NOMO-1 treated with dmso at 0.1 percent for 144 hours (cell line): ENCODE measurements around the gene ATP10B.
A peak's percentile ranks its signal among the peaks of the same experiment; 100 is the strongest.
"Not testable (repeated sequence)": the region's sequence is repeated elsewhere in the genome, so short reads cannot be mapped to it uniquely, and the experiment has no call there.

Source experiments
- DNase-seq: peaks from one replicate; lab custom pipeline; 2025; ENCODE audit not compliant: unreplicated experiment; lab: John Stamatoyannopoulos, UW

The ATP10B gene

DNA sequence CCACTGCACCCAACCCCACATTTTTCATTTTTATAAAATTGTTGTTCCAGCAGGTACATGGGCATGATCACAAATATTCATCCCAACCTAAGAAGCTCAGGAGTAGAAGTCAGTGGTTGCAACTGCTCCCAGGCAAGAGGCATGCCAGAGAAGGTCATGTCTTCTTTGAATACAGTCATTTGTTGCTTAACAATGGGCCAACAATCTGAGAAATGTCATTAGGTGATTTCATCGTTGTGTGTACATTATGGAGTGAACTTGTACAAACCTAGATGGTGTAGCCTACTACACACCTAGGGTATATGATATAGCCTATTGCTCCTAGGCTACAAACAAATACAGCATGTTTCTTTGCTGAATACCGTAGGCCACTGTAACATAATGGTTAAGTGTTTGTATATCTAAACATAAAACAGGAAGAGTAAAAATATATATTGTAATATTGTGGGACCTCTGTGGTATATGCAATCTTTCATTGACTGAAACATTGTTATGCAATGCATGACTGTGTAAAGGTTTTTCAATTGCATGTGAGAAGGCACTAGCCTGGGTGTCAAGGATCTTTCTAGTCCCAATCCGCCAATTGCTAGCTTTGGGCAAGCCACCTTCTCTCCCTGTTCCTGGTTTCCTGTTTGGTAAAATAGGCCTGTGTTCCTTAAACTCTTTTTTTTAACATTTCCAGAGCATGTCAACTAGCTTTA, 27.6 kb downstream of the ATP10B start:
- no peak for DNase-seq

DNA sequence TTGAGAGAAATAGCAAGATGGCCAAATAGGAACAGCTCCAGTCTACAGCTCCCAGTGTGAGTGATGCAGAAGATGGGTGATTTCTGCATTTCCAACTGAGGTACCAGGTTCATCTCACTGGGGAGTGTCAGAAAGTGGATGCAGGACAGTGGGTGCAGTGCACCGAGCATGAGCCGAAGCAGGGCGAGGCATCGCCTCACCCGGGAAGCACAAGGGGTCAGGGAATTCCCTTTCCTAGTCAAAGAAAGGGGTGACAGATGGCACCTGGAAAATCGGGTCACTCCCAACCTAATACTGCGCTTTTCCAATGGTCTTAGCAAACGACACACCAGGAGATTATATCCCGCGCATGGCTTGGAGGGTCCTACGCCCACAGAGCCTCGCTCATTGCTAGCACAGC, 39.0 kb downstream of the ATP10B start:
- not testable (repeated sequence) for DNase-seq

DNA sequence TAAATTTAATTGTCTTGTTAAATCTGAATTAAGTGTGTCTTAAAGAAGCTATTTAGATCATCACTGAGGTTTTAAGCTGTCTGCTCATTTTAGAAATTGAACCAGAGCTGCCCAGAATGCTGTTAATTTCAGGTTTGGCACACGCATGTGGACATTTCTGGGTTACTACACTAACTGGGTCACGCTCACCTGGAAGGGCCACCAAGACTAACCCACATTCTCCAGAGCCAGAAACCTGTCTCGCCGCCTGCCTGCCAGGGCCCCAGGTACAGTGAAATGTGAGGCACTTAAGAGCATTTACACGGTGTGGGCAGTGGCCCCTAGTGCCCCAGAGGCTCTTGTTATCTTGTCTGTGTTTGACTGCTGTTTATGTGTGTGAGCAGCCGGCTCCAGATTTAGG, 46.6 kb downstream of the ATP10B start:
- no peak for DNase-seq

GRCh38 chr5:160802592-160802991, 49.4 kb downstream of the ATP10B start:
- DNase-seq, result no peak

DNA sequence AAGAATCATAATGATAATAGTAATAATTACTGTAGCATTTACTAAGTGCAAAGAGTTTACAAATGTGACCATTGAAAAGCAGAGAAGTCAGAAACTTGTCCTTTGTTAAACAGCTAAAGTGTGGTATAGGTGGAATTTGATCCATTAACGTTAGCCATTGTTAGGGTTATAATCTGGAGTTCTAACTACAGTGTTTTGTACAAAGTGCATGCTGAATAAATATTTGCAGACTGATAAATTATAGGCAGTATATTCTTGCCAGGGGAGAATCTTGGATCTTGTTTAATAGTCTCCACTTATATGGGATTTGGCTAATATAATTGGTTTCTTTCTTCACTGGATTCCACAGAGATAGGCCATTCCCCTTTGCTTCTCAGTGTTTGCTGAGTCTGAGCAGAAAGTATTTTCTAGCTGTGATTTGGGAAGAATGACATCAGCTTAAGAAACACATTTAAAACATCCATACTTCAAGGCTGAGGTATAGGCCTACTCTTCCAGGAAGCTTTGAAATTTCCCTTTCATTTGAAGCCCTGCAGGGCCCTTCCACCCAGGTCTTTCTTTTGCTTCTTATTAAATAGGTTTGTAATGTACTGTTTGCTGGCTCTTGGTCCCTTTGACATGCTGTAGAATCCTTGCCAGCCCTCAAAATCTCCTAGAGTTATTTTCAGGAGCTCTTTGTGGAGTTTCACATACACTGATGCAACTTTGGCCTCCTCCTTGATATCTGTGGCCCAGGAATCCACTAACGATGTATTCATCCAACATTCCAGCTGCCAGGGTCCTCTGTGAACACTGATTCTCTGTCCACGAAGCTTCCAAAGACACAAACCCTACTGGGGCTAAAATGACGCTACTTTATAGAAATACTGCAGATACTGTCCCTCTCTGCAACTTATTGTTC, 51.4 kb downstream of the ATP10B start:
- no peak for DNase-seq

DNA sequence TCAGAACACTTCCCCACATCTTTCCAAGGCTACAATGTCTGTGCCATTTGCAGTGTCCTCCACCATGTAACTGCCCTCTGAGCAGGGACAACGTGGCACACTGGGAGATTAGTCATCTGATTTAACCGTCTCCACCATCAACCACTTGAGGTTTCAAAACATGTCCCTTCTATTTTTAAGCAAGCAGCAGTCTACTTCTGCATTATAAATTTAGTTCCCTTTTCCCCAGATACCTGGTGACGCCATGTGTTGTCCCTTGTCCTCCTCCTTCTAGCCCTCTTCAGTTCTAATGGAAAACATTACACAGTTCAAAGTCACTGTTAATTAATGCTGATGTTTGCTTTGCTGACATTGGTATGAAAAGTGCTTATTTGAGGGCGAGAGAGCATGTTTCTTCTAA, 52.8 kb downstream of the ATP10B start:
- DNase-seq, result peak; percentile 90

DNA sequence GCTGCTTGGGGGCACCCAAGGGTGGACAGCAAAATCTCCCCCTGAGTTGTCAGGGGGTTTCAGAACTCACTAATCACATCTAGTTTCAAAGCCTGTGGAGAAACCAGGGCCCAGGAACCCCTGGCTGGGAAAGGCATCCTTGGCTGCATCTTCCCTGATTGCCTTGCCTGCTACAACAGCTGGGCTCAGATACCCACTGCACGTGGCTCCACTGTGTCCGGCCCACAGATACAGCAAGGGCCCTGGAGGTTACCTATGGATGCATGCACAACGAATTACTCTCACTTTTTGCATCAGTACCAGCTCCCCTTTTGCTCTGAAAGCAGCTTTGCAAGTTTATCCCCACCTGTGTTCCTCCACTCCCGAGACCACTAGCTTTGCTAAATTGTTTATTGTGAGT, 55.0 kb downstream of the ATP10B start:
- no peak for DNase-seq

- no peak for DNase-seq
Observed at GRCh38 chr5:160793530-160793899, 58.5 kb downstream of the ATP10B start.

GRCh38 chr5:160792732-160793529, 59.1 kb downstream of the ATP10B start:
- no peak for DNase-seq

DNA sequence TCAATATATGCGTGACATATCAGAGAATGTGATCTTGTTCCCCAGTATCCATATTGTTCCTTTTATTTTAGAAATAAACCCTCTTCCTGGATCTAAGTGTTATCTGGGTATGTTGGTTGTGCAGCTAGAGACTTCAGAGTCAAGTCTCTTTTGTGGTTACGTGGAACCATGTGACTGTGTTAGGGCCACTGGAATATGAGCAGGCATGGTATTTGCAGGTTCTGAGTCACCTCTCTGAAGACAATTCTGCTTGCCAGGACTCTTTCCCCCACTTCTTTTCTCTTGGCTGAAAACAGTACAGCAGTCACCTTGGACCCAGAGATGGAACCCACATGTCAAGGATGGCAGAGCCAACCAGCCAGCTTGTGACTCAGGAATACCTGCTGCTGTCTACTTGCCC, 59.7 kb downstream of the ATP10B start:
- DNase-seq, result no peak

DNA sequence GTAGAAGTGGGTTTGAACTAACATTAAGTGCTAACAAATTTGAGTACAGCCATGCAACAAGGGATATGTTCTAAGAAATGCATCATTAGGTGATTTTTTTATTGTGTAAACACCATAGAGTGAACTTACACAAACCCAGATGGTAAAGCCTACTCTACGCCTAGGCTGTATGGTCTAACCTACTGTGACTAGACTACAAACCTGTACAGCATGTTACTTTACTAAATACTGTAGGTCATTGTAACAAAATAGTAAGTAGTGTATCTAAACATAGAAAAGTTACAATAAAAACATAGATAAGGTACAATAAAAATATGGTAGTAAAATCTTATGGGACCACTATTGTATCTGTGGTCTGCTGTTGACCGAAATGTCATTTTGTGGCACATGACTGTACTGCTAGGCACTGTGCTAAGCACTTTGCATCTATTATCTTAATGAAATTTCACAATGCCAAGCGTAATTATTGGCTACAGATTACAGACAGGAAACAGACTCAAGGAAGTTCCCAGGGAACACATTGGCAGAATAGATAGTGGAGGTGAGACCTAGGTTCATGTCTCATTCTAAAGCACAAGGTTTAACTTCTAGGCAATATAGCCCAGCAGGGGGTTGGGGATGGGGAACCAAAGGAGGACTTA, 62.7 kb downstream of the ATP10B start:
- no peak for DNase-seq

DNA sequence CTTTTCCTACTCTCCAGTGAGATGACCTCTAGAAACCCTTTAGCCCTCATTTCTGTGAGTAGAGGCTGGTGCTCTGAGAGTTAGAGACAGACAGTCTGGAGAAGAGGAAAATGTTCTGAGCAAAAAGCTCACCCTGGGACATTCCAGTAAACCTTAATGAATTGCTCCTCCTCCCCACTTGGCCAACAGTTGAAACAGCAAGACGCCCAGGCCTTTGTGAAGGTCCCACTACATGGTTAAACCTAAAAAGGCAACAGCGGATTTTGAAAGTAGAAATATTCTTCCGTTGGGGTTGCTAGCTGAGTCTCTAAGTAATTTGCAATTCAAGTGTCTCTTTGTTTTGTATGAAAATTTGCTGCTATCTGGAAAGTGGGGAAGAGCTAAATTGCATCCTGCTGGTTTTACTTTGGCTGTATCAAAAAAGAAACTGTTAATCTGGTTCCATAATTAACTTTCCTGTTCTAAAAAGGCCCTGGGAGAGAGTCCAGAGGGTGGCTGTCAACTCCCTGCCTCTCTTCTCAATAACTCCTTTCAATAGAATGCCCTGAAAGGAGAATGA, 63.8 kb downstream of the ATP10B start:
- no peak for DNase-seq

DNA sequence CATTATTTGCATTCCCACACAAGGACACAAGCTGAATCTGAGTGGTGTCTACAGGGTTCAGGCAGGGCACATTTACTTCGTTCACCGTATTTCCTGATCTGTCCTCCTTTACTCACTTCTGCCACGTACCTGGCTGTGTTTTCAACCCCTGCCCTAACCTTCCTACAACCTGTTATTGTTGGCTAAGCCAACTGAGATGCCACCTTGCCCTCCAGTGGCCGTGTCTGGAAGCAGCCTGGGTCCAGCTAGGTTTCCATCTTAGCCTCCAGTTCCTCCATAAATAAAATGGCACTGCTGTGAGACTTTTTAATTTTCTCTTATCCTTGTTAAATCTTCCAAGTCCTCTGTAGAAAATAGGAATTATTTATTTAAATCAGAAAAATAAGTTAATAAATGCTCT, 64.8 kb downstream of the ATP10B start:
- no peak for DNase-seq

DNA sequence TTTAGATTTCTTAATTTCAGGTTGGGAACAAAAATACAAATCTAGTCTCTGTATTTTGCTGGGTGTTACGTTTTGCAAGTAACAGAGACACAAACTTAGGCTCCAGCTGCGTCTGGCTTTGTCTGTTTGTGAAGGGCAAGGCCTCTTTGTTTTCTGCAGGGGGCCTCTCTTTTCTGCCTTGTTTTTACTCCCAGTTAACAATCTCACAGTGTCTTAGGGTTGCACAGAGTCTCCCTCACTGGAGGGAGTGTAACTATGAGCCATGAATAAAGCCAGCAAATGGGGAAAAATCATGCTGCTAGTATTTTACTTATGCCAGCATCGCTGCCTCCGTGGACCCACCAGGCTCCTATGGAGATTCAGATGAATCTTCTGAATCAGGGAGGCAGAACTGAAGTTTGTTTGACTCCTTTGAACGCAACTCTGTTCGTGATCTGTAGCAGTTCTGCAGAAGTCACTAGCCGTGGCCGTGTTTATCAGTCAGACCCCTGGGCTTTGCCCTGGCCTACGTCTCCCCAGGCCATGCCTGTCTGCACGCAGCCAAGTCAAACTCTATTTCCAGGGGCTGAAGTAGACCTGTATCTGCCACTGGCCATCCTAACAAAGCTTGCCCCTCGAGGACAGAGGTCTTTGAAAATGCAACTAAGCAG, 77.2 kb downstream of the ATP10B start:
- no peak for DNase-seq

DNA sequence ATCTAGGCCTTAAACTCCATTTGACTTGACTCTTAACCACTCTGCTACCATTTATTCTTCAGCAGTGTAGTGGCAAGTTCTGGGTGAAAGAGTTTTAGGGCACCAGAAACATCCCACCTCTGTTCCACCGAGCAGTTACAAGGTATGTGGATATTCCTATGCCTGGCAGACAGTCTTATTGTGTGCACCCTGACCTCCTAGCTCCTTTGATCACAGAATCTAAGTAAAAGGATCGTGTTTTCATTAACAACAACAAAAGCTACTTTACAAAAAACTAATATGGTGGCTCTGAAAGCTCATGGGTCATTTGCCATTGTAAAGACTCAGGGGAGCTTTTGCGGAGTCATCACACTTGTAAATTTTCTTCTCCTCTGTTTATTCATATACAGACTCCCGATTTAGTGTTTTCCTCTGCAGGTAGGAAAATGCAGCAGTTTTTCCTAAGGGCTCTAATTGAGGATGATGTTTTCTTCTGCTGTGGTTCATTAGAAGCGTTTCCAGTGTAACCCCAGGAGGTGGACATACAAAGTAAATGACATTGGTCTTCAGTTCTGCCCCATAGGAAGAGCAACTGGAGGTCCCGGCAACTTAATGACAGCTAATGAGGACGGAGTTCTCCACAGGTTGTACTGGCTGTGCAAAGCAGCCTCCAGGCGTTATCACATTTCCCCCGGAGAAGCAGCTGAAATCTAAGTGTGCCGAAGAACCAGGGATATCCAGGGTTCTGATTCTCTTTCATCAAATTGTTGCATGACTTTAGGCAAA, 78.2 kb downstream of the ATP10B start:
- no peak for DNase-seq

DNA sequence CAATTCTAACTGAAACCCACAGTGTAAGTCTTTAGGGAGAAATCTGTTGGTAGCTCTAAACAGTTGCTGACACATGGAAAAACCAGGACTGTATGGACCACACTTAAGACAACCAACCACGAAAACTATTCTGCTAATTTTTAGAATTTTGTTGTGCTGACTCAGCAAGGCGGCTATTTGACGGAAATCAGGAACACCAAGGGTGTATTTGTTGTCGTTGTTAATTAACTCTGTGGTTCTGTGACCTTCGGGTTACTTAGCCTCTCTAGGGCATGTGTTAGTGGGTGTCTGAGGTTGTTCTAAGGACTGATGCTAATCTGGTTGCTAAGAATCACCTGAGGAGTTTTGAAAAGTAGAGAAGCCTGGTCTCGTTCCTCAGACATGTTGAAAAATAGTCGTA, 79.2 kb downstream of the ATP10B start:
- DNase-seq, result no peak

GRCh38 chr5:160770718-160771117, 81.3 kb downstream of the ATP10B start:
- no peak for DNase-seq

GRCh38 chr5:160769301-160769700, 82.7 kb downstream of the ATP10B start:
- DNase-seq, result no peak

DNA sequence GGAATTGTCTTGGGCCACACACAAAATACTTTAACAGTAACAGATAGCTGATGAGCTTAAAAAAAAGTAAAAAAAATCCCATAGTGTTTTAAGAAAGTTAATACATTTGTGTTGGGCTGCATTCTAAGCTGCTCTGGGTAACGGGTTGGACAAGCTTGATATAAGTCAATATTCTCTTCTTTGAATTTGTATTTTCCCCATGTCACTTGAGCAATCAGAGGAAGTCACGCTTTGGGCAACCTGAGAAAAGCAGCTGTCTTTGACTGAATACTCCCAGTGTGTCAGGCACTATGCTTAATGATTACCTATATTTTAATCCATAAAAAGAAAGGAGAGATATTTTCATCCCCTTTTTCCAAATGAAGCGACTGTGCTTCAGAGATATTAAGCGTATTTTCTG, 84.9 kb downstream of the ATP10B start:
- DNase-seq, result no peak

DNA sequence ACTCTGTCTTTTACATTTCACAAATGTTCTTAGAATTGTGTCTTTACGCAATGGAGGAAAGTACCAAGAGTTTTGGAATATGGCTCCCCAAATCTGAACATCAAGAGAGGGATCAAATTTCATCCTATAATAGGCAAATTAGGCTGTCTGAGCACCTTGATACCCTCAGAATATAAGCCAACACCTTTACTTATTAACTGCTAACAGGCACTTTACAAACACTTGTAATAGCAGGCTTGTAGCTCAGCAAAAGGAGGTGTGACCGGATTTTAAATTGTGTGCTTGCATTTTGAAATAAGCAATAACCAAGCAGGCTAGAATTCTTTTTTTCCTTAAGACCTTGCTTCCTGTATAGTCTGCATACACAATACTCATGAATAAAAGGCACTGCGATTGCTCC, 92.0 kb downstream of the ATP10B start:
- DNase-seq, result no peak
